HL-60 (cell line): Measurements from ENCODE around the gene DGUOK.

Experiments used
- CTCF ChIP-seq: IDR thresholded peaks from one replicate; pipeline ENCODE4 v1.5.1; 2011; ENCODE audit warnings: low read length, control low read depth, inconsistent platforms; ENCODE audit not compliant: insufficient read depth
- POLR2AphosphoS5 ChIP-seq: IDR thresholded peaks from 2 replicates; pipeline ENCODE4 v1.6.1; 2012; ENCODE audit warnings: low read depth
- TF ChIP-seq, protein P1 (sequence below): IDR thresholded peaks from 2 replicates; pipeline ENCODE4 v1.6.1; 2012; ENCODE audit warnings: low read depth; ENCODE audit not compliant: insufficient replicate concordance

DNA sequence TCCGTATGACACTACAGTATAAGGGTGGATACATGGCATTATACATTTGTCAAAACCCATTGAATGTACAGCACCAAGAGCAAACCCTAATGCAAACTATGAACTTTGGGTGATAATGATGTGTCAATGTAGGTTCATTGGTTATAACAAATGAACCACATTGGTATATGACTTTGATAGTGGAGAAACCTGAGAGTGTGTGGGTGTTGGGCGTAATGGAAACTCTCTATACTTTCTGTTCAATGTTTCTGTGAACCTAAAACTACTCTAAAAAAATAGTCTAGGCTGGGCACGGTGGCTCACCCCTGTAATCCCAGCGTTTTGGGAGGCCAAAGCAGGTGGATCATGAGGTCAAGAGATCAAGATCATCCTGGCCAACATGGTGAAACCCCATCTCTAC, 40.3 kb upstream of the DGUOK start:
- TF ChIP-seq, protein P1, sequence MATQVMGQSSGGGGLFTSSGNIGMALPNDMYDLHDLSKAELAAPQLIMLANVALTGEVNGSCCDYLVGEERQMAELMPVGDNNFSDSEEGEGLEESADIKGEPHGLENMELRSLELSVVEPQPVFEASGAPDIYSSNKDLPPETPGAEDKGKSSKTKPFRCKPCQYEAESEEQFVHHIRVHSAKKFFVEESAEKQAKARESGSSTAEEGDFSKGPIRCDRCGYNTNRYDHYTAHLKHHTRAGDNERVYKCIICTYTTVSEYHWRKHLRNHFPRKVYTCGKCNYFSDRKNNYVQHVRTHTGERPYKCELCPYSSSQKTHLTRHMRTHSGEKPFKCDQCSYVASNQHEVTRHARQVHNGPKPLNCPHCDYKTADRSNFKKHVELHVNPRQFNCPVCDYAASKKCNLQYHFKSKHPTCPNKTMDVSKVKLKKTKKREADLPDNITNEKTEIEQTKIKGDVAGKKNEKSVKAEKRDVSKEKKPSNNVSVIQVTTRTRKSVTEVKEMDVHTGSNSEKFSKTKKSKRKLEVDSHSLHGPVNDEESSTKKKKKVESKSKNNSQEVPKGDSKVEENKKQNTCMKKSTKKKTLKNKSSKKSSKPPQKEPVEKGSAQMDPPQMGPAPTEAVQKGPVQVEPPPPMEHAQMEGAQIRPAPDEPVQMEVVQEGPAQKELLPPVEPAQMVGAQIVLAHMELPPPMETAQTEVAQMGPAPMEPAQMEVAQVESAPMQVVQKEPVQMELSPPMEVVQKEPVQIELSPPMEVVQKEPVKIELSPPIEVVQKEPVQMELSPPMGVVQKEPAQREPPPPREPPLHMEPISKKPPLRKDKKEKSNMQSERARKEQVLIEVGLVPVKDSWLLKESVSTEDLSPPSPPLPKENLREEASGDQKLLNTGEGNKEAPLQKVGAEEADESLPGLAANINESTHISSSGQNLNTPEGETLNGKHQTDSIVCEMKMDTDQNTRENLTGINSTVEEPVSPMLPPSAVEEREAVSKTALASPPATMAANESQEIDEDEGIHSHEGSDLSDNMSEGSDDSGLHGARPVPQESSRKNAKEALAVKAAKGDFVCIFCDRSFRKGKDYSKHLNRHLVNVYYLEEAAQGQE: no peak
- no peak for TF ChIP-seq CTCF
- TF ChIP-seq POLR2AphosphoS5: no peak
